Measurements from ENCODE around the gene RFTN2. TPM values are rescaled to one million over a fixed set of nuclear protein-coding genes. Genes with fewer than 3 reads are reported as not detected.
A peak's percentile ranks its signal among the peaks of the same experiment; 100 is the strongest.
"Not testable (repeated sequence)": the region's sequence is repeated elsewhere in the genome, so short reads cannot be mapped to it uniquely, and the experiment has no call there.

RFTN2 gene
- total and polyA plus RNA-seq, 4 donors: 8.0 to 22.2 (median 13.2) TPM

DNA sequence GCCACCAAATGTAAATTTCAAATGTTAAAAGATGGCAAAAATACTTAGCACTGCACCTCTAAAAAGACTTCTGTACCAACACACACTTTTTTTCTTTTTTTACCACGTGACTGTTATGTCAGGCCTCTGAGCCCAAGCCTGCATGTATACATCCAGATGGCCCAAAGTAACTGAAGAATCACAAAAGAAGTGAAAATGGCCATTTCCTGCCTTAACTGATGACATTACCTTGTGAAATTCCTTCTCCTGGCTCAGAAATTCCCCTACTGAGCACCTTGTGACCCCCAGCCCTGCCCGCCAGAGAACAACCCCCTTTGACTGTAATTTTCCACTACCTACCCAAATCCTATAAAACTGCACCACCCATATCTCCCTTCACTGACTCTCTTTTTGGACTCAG lies 97.1 kb downstream of the RFTN2 start:
- H3K27me3 ChIP-seq (ENCODE audit: control insufficient read depth in 1 of 2, insufficient read depth in 2 of 2, low read length in 1 of 2); H3K4me3 ChIP-seq (ENCODE audit: low read length in 2 of 2); H3K9me3 ChIP-seq (ENCODE audit: control insufficient read depth, low read length); ATAC-seq (ENCODE audit: low FRiP score); H3K4me1 ChIP-seq (ENCODE audit: control insufficient read depth in 1 of 2, insufficient read depth in 2 of 2, low read length in 2 of 2); intact Hi-C loops (cut with DNase I); DNase-seq; H3K27ac ChIP-seq (ENCODE audit: low read depth in 1 of 2, low read length in 2 of 2); H3K36me3 ChIP-seq (ENCODE audit: control insufficient read depth in 1 of 2, insufficient read depth in 2 of 2, low read length in 1 of 2): not testable (repeated sequence)
- 76 to 81% methylated on average over 2 of the region's 2 CpGs for WGBS, 2 donors

DNA sequence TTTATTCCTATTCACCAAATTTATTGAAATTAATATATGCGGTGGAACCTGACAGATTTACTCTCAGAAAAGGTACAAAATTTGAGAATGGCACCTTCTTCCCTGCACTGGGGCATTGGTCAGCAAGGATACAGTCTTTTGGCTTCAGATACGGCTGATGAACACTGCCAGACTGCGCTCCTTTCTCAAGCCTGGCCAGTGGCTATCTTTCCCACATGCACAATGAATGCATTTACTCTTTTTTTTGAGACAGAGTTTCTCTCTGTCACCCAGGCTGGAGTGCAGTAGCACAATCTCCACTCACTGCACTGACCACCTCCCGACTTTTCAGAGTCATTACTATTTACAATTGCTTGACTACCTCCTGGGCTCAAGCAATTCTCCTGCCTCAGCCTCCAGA lies 97.9 kb downstream of the RFTN2 start:
- WGBS, 2 donors: 87 to 92% methylated on average over 4 of the region's 4 CpGs
- peak; percentile 46 for ATAC-seq (ENCODE audit: low FRiP score)

DNA sequence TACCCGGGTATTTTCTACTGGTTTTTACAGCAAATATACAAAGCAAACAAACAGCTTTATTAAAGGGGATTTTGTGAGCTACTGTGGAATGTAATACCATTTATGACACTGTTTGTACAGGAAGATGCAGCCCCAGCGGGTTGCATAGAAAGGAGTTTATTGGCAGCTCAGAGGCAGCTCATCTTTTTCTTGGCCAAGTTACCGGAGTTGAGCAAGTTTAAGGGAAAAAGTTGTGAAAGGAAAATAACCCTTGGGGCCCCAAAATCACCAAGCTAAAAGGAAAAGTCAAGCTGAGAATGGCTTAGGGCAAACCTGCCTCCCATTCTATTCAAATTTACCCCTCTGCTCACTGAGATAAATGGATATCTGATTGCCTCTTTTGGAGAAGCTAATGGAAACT lies 98.8 kb downstream of the RFTN2 start:
- ATAC-seq (ENCODE audit: low FRiP score) (peak; percentile 74), DNase-seq (no peak)
- WGBS, 2 donors: 11 to 19% methylated on average over 3 of the region's 3 CpGs
- Histone ChIP-seq H3K36me3 (ENCODE audit: control insufficient read depth in 1 of 2, insufficient read depth in 2 of 2, low read length in 1 of 2) (peaks cover 0 to 3% of the 10 kb centered on the region in 2 donors), H3K4me1 (ENCODE audit: control insufficient read depth in 1 of 2, insufficient read depth in 2 of 2, low read length in 2 of 2) (peaks cover 4 to 7% of the 10 kb centered on the region in 2 donors), H3K27ac (ENCODE audit: low read depth in 1 of 2, low read length in 2 of 2) (no peak overlapping the region), H3K9me3 (ENCODE audit: control insufficient read depth, low read length) (no peaks in the 10 kb centered on the region), H3K4me3 (ENCODE audit: low read length in 2 of 2) (no peak overlapping the region), H3K27me3 (ENCODE audit: control insufficient read depth in 1 of 2, insufficient read depth in 2 of 2, low read length in 1 of 2) (no peaks in the 10 kb centered on the region)
- intact Hi-C loops (cut with DNase I): no loop called here

More for the DNA sequence above, 97.9 kb downstream of the RFTN2 start:
- Histone ChIP-seq H3K4me3 (ENCODE audit: low read length in 2 of 2) (no peak overlapping the region), H3K4me1 (ENCODE audit: control insufficient read depth in 1 of 2, insufficient read depth in 2 of 2, low read length in 2 of 2) (peaks cover 4 to 7% of the 10 kb centered on the region in 2 donors), H3K27me3 (ENCODE audit: control insufficient read depth in 1 of 2, insufficient read depth in 2 of 2, low read length in 1 of 2) (no peaks in the 10 kb centered on the region), H3K9me3 (ENCODE audit: control insufficient read depth, low read length) (no peaks in the 10 kb centered on the region), H3K27ac (ENCODE audit: low read depth in 1 of 2, low read length in 2 of 2) (no peak overlapping the region), H3K36me3 (ENCODE audit: control insufficient read depth in 1 of 2, insufficient read depth in 2 of 2, low read length in 1 of 2) (no peaks in the 10 kb centered on the region)
- DNase-seq: no peak
- intact Hi-C loops (cut with DNase I): no loop called here

DNA sequence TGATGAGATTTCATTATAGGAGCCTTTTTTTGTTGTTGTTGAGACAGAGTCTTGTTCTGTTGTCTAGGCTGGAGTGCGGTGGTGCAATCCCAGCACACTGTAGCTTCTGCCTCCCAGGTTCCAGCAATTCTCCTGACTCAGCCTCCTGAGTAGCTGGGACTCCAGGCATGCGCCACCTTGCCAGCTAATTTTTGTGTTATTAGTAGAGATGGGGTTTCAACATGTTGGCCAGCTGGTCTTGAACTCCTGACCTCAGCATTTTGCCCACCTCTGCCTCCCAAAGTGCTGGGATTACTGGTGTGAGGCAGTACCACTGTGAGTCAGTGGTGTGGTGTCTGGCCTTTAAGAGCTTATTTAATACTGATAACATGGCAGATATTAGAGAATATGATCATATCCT lies 99.4 kb downstream of the RFTN2 start:
- DNase-seq: peak in 1 of 2 donors; percentile 51

DNA sequence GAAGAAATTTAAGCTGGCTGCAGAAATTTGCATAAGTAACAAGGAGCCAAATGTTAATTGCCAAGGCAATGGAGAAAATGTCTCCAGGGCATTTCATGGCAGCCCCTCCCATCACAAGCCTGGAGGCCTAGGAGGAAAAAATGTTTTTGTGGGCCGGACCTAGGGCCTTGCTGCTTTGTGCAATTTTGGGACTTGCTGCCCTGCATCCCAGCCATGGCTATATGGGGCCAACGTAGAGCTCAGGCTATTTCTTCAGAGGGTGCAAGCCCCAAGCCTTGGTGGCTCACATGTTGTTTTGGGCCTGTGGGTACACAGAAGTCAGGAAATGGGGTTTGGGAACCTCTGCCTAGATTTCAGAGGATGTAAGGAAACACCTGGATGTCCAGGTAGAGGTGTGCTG lies 101.8 kb downstream of the RFTN2 start:
- DNase-seq: no peak
- Histone ChIP-seq H3K4me1 (ENCODE audit: control insufficient read depth in 1 of 2, insufficient read depth in 2 of 2, low read length in 2 of 2) (peaks cover 4 to 7% of the 10 kb centered on the region in 2 donors), H3K27me3 (ENCODE audit: control insufficient read depth in 1 of 2, insufficient read depth in 2 of 2, low read length in 1 of 2) (no peaks in the 10 kb centered on the region), H3K4me3 (ENCODE audit: low read length in 2 of 2) (no peak overlapping the region), H3K9me3 (ENCODE audit: control insufficient read depth, low read length) (no peaks in the 10 kb centered on the region), H3K36me3 (ENCODE audit: control insufficient read depth in 1 of 2, insufficient read depth in 2 of 2, low read length in 1 of 2) (peaks cover 0 to 3% of the 10 kb centered on the region in 2 donors), H3K27ac (ENCODE audit: low read depth in 1 of 2, low read length in 2 of 2) (no peak overlapping the region)
- intact Hi-C loops (cut with DNase I): no loop called here
- ATAC-seq (ENCODE audit: low FRiP score): no peak
- WGBS, 2 donors: 98 to 99% methylated on average over 2 of the region's 2 CpGs

More for the DNA sequence above, 99.4 kb downstream of the RFTN2 start:
- intact Hi-C loops (cut with DNase I): no loop called here
- Histone ChIP-seq H3K4me1 (ENCODE audit: control insufficient read depth in 1 of 2, insufficient read depth in 2 of 2, low read length in 2 of 2) (peaks cover 4 to 7% of the 10 kb centered on the region in 2 donors), H3K36me3 (ENCODE audit: control insufficient read depth in 1 of 2, insufficient read depth in 2 of 2, low read length in 1 of 2) (peaks cover 0 to 3% of the 10 kb centered on the region in 2 donors), H3K9me3 (ENCODE audit: control insufficient read depth, low read length) (no peaks in the 10 kb centered on the region), H3K27ac (ENCODE audit: low read depth in 1 of 2, low read length in 2 of 2) (no peak overlapping the region), H3K27me3 (ENCODE audit: control insufficient read depth in 1 of 2, insufficient read depth in 2 of 2, low read length in 1 of 2) (no peaks in the 10 kb centered on the region), H3K4me3 (ENCODE audit: low read length in 2 of 2) (no peak overlapping the region)
- ATAC-seq (ENCODE audit: low FRiP score): no peak
- WGBS, 2 donors: 97% methylated on average over 2 of the region's 2 CpGs

DNA sequence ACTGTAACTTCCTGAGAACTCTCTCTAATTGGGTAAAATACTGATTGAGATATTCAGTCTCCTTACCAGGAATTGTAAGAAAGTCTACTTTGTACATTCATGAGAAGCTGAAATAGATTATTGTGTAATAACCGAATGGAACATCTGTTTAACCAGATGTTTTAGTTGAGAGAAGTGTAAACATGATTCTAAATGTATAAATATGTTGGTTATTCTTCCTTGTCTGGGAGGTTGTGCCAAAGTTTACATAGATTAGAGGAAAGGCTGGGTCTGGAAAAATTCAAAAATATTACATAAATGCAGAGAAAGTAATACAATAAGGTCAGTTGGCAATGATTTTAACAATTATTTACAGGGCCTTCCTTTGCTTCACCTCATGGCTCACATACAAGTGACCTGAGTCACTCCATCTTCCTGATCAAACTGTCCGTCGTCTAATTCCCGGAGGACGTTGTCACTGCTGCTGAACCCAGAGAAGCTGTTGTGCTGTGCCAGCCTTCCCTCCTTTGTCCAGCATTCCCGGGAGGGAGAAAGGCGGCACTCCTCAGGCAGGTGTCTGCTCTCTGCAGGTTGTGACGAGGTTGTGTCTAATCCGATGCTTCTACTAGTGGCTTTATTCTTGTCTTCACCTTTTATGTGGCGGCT lies 103.6 kb downstream of the RFTN2 start:
- no peak overlapping the region for H3K27ac ChIP-seq (ENCODE audit: low read depth in 1 of 2, low read length in 2 of 2)
- ATAC-seq (ENCODE audit: low FRiP score): no peak
- H3K27me3 ChIP-seq (ENCODE audit: control insufficient read depth in 1 of 2, insufficient read depth in 2 of 2, low read length in 1 of 2): no peaks in the 10 kb centered on the region
- intact Hi-C loops (cut with DNase I): no loop called here
- WGBS, 2 donors: 61 to 66% methylated on average over 10 of the region's 10 CpGs
- H3K9me3 ChIP-seq (ENCODE audit: control insufficient read depth, low read length): no peaks in the 10 kb centered on the region
- H3K4me1 ChIP-seq (ENCODE audit: control insufficient read depth in 1 of 2, insufficient read depth in 2 of 2, low read length in 2 of 2): peaks cover 2% of the 10 kb centered on the region in 2 donors
- H3K36me3 ChIP-seq (ENCODE audit: control insufficient read depth in 1 of 2, insufficient read depth in 2 of 2, low read length in 1 of 2): peaks cover 0 to 3% of the 10 kb centered on the region in 2 donors
- no peak overlapping the region for H3K4me3 ChIP-seq (ENCODE audit: low read length in 2 of 2)
- no peak for DNase-seq

- Histone ChIP-seq H3K27ac (ENCODE audit: low read depth in 1 of 2, low read length in 2 of 2) (no peak overlapping the region), H3K4me1 (ENCODE audit: control insufficient read depth in 1 of 2, insufficient read depth in 2 of 2, low read length in 2 of 2) (peaks cover 0 to 2% of the 10 kb centered on the region in 2 donors), H3K4me3 (ENCODE audit: low read length in 2 of 2) (no peak overlapping the region), H3K27me3 (ENCODE audit: control insufficient read depth in 1 of 2, insufficient read depth in 2 of 2, low read length in 1 of 2) (no peaks in the 10 kb centered on the region), H3K36me3 (ENCODE audit: control insufficient read depth in 1 of 2, insufficient read depth in 2 of 2, low read length in 1 of 2) (no peaks in the 10 kb centered on the region), H3K9me3 (ENCODE audit: control insufficient read depth, low read length) (no peaks in the 10 kb centered on the region)
- intact Hi-C loops (cut with DNase I): no loop called here
- 91 to 95% methylated on average over 9 of the region's 9 CpGs for WGBS, 2 donors
- DNase-seq (no peak), ATAC-seq (ENCODE audit: low FRiP score) (no peak)
These were observed 115.2 kb downstream of the RFTN2 start for GRCh38 chr2:197560146-197560665.

DNA sequence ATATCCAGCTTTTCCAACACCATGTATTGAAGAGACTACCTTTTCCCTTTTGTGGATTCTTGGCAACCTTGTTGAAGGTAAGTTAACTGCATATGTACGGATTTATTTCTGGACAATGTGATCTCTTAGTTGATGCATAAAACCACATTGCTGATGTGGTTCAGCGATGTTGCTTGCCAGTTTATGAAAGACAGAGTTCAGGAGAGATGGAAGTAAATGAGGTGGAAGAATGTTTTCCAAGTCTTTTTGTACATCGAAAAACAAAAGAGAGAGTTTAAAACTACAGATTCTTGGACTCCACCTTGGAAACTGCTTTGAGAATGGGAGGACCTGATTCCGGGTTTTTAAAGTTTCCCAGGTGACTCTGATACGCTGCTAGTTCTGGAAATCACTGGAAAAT lies 115.7 kb downstream of the RFTN2 start:
- no peak for ATAC-seq (ENCODE audit: low FRiP score)
- H3K27ac ChIP-seq (ENCODE audit: low read depth in 1 of 2, low read length in 2 of 2): no peak overlapping the region

GRCh38 chr2:197558393-197558792 lies 117.0 kb downstream of the RFTN2 start:
- Histone ChIP-seq H3K4me1 (ENCODE audit: control insufficient read depth in 1 of 2, insufficient read depth in 2 of 2, low read length in 2 of 2) (peaks cover 0 to 2% of the 10 kb centered on the region in 2 donors), H3K27me3 (ENCODE audit: control insufficient read depth in 1 of 2, insufficient read depth in 2 of 2, low read length in 1 of 2) (no peaks in the 10 kb centered on the region), H3K36me3 (ENCODE audit: control insufficient read depth in 1 of 2, insufficient read depth in 2 of 2, low read length in 1 of 2) (no peaks in the 10 kb centered on the region), H3K27ac (ENCODE audit: low read depth in 1 of 2, low read length in 2 of 2) (no peak overlapping the region), H3K4me3 (ENCODE audit: low read length in 2 of 2) (no peak overlapping the region), H3K9me3 (ENCODE audit: control insufficient read depth, low read length) (no peaks in the 10 kb centered on the region)
- 97 to 99% methylated on average over 3 of the region's 3 CpGs for WGBS, 2 donors
- DNase-seq (no peak), ATAC-seq (ENCODE audit: low FRiP score) (no peak)
- intact Hi-C loops (cut with DNase I): no loop called here

More for the DNA sequence above, 115.7 kb downstream of the RFTN2 start:
- Histone ChIP-seq H3K9me3 (ENCODE audit: control insufficient read depth, low read length) (no peaks in the 10 kb centered on the region), H3K36me3 (ENCODE audit: control insufficient read depth in 1 of 2, insufficient read depth in 2 of 2, low read length in 1 of 2) (no peaks in the 10 kb centered on the region), H3K4me1 (ENCODE audit: control insufficient read depth in 1 of 2, insufficient read depth in 2 of 2, low read length in 2 of 2) (peaks cover 0 to 2% of the 10 kb centered on the region in 2 donors), H3K27me3 (ENCODE audit: control insufficient read depth in 1 of 2, insufficient read depth in 2 of 2, low read length in 1 of 2) (no peaks in the 10 kb centered on the region), H3K4me3 (ENCODE audit: low read length in 2 of 2) (no peak overlapping the region)
- intact Hi-C loops (cut with DNase I): no loop called here
- 94% methylated on average over 5 of the region's 5 CpGs for WGBS, 2 donors
- DNase-seq: no peak
